Mesothelial cell of epicardium (in vitro differentiated cells): ENCODE results near the gene PSEN1. TPM values are rescaled to one million over a fixed set of nuclear protein-coding genes. Genes with fewer than 3 reads are reported as not detected.
A peak's percentile ranks its signal among the peaks of the same experiment; 100 is the strongest.

Source experiments
- DNase-seq, 2 experiments: peaks; one replicate each; pipeline ENCODE4 v3.0.0; 2021; ENCODE audit warnings: low spot score in 2 of 2; ENCODE audit not compliant: unreplicated experiment in 2 of 2
- H3K27ac Mint-ChIP-seq: 2 replicates; pipeline ENCODE4 v1.8.0; 2021; ENCODE audit warnings: mixed read lengths
- H3K27me3 Mint-ChIP-seq: 2 replicates; pipeline ENCODE4 v1.8.0; 2021; ENCODE audit warnings: low read depth, mixed read lengths
- H3K36me3 Mint-ChIP-seq: 2 replicates; pipeline ENCODE4 v1.8.0; 2021; ENCODE audit warnings: mixed read lengths
- H3K4me1 Mint-ChIP-seq: 2 replicates; pipeline ENCODE4 v1.8.0; 2021; ENCODE audit warnings: mixed read lengths
- H3K4me3 Mint-ChIP-seq: 2 replicates; pipeline ENCODE4 v1.8.0; 2021; ENCODE audit warnings: mild to moderate bottlenecking, moderate library complexity, mixed read lengths
- H3K9me3 Mint-ChIP-seq: 2 replicates; pipeline ENCODE4 v1.8.0; 2021; ENCODE audit warnings: mixed read lengths
- total RNA-seq: library from RNA; stranded (reverse); gene quantifications from 3 replicates; pipeline ENCODE4 v1.2.1, GENCODE V29; 2021
- TF ChIP-seq, protein P1 (sequence below): fragments of 200-600 bp; sonication (generic); IDR thresholded peaks from one replicate; pipeline ENCODE4 v1.5.0; 2021; ENCODE audit warnings: antibody characterized with exemption; ENCODE audit not compliant: unreplicated experiment

PSEN1 gene
- total RNA-seq, 1 donor from 2014 or later = 59.9 TPM

DNA sequence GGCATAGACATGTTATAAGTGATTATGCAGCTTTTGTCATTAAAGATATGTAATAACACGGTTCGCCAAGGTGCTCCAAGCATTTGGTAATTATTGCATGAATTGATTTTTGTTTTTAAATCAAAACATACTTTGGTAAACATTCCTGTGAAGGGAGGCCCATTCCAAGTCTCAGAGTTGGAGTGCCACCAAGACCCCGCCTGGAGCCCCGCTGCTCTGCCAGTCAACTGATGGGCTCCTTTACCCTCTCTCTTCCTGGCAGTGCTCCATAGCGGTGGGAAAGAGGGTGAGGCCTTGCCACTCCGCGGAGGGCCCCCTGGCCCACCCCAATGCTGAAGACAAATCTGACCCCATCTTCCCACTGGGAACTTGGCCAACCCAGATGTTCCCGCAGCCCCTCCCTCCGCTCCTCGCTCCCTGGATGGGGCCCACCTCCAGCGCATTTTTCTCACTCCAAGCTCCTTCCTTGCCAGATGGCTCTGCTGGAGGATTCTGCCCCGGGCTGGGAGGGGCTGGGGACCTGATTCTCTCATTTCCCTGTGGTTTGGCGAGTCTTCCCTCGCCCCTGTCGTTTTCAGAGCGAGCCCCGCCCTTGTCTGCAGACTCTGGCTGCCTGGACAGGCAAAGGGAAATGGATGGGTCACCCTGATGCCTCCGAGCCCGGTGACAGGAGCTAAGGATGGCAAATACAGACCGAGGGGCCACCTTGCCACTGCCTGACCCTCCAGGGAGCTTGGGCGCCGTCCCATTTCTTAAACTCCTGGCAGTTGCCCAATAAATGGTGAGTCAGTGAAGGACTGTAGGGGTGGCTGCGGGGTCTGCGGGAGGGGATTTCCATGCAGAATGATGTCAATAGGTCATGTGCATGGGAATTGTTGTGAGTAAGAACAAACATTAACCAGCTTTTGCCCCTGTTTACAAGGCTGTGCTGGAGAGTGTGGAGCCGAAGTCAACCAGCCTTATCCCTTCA is 91.8 kb downstream of the PSEN1 start:
- Mint-ChIP-seq H3K27ac (peak overlapping the region; percentile 77), H3K4me1 (peaks cover 24% of the 10 kb centered on the region), H3K27me3 (peaks cover 7% of the 10 kb centered on the region), H3K4me3 (no peak overlapping the region), H3K9me3 (no peaks in the 10 kb centered on the region), H3K36me3 (peaks cover 7% of the 10 kb centered on the region)
- no peak for DNase-seq
- TF ChIP-seq, protein P1, sequence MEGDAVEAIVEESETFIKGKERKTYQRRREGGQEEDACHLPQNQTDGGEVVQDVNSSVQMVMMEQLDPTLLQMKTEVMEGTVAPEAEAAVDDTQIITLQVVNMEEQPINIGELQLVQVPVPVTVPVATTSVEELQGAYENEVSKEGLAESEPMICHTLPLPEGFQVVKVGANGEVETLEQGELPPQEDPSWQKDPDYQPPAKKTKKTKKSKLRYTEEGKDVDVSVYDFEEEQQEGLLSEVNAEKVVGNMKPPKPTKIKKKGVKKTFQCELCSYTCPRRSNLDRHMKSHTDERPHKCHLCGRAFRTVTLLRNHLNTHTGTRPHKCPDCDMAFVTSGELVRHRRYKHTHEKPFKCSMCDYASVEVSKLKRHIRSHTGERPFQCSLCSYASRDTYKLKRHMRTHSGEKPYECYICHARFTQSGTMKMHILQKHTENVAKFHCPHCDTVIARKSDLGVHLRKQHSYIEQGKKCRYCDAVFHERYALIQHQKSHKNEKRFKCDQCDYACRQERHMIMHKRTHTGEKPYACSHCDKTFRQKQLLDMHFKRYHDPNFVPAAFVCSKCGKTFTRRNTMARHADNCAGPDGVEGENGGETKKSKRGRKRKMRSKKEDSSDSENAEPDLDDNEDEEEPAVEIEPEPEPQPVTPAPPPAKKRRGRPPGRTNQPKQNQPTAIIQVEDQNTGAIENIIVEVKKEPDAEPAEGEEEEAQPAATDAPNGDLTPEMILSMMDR = no peak

DNA sequence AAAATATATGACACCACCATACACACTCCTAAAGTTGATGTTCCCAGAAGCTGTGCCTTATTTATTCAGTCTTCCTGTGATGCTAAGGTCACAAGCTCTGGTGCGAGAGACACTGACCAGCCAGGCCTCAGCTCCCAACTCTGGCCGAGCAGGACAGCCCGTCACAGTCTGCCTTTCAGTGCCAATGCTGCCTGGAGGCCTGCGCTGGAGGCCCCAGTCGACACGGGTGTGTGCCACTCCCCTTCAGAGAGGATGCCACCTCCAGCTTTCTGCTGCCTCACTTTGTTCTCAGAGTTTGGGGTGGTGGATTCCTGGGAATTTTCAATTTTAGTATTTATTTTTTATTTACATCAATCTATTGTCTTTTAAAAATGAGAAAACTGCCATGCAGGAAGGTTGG is 93.7 kb downstream of the PSEN1 start:
- no peak for DNase-seq
- H3K27ac Mint-ChIP-seq = no peak overlapping the region
- peaks cover 7% of the 10 kb centered on the region for H3K36me3 Mint-ChIP-seq
- H3K9me3 Mint-ChIP-seq = no peaks in the 10 kb centered on the region
- H3K27me3 Mint-ChIP-seq = peaks cover 27% of the 10 kb centered on the region
- peaks cover 31% of the 10 kb centered on the region for H3K4me1 Mint-ChIP-seq
- H3K4me3 Mint-ChIP-seq = no peak overlapping the region
- TF ChIP-seq, protein P1 = no peak

DNA sequence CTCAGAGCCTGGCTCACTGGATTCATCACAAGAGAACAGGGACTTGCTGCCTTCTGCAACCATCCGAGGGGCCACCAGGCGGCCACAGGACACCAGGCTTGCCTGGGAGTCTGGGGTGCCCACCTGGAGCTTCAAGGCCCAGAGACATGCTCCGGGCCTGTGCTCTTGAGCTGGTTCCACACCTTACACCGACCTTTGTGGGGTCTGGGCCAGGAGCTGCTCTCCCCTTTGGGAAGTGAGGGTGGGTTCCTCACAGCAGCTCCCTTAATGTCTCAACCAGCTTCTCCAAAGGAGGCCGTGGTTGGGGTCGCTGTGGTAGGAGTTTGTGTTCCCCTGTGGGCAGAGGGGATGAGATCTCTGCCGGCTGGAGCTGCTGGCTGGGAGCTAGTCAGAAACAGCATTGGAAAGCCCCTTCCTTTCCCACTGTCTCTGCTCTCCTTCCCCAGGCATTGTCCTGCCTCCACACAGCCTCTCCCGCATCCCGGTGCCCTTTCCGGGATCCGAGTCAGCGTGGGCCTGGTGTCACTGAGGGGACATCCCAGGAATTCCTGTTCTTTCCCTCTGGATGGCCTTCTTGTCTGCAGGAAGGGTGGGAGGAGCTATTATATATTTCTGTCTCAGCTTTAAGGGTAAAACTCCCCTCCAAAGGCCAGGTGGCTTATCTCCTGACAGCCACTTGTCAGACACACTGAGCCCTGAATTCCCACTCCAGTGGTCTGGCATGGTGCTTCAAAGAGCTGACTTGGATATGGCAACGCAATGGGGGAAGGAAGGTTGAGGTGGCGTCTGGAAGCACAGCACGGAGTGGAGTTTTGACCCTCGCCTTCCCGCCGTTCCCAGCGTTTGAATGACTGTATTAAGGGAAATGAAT is 95.9 kb downstream of the PSEN1 start:
- TF ChIP-seq, protein P1 = peak; percentile 33
- H3K36me3 Mint-ChIP-seq = peaks cover 1% of the 10 kb centered on the region
- no peak for DNase-seq
- H3K4me1 Mint-ChIP-seq = peaks cover 51% of the 10 kb centered on the region
- H3K27ac Mint-ChIP-seq = no peak overlapping the region
- H3K27me3 Mint-ChIP-seq = peaks cover 48% of the 10 kb centered on the region
- no peak overlapping the region for H3K4me3 Mint-ChIP-seq
- no peaks in the 10 kb centered on the region for H3K9me3 Mint-ChIP-seq

DNA sequence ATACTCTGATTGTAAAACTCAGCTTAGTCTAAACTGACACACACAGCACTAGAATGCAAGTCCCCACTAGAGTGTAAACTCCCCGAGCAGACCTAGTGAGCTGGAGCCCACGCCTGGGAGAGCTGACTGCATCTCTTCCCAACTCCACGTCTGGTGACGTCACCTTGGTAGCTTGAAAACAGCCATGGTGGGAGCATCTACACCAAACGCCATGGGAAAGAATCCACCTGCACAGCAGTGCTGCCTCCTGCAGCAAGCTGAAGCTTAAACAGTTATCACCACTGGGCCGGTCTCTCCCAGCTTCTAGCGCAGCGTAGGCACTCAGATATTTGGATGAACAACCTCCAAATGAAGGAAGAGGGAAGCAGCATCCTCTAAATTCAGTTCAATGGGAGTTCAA is 96.7 kb downstream of the PSEN1 start:
- H3K4me1 Mint-ChIP-seq = peaks cover 48% of the 10 kb centered on the region
- TF ChIP-seq, protein P1 = no peak
- no peak for DNase-seq
- H3K27me3 Mint-ChIP-seq = peaks cover 49% of the 10 kb centered on the region
- H3K4me3 Mint-ChIP-seq = no peak overlapping the region
- H3K9me3 Mint-ChIP-seq = no peaks in the 10 kb centered on the region
- H3K36me3 Mint-ChIP-seq = peaks cover 1% of the 10 kb centered on the region
- H3K27ac Mint-ChIP-seq = no peak overlapping the region

DNA sequence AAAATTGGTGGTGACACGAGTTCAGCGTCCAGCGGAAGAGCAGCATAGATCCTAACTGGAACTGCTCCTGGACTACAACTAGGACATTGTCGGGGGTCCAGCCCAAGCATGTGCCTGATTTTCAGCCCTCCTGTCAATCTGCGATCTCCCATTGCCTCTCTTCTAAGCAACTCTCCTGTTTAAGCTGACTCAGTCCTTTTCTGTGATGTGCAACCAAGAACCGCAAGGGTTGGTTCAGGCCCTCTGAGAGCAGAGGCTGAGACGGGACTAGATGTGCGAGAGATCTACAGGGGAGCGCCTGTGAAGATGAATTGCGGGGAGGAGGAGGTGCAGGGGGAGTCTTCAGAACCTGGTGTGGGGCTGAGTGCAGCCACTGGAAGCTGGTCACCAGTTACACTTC is 97.3 kb downstream of the PSEN1 start:
- H3K27ac Mint-ChIP-seq = no peak overlapping the region
- no peaks in the 10 kb centered on the region for H3K9me3 Mint-ChIP-seq
- peaks cover 53% of the 10 kb centered on the region for H3K27me3 Mint-ChIP-seq
- no peak for DNase-seq
- H3K4me1 Mint-ChIP-seq = peaks cover 46% of the 10 kb centered on the region
- H3K36me3 Mint-ChIP-seq = no peaks in the 10 kb centered on the region
- TF ChIP-seq, protein P1 = no peak
- no peak overlapping the region for H3K4me3 Mint-ChIP-seq
